Measurements from ENCODE around the gene FAM117A. TPM values are rescaled to one million over a fixed set of nuclear protein-coding genes. Genes with fewer than 3 reads are reported as not detected.

FAM117A gene
- total RNA-seq, 1 experiment from 2014 or later: 26.2 TPM

DNA sequence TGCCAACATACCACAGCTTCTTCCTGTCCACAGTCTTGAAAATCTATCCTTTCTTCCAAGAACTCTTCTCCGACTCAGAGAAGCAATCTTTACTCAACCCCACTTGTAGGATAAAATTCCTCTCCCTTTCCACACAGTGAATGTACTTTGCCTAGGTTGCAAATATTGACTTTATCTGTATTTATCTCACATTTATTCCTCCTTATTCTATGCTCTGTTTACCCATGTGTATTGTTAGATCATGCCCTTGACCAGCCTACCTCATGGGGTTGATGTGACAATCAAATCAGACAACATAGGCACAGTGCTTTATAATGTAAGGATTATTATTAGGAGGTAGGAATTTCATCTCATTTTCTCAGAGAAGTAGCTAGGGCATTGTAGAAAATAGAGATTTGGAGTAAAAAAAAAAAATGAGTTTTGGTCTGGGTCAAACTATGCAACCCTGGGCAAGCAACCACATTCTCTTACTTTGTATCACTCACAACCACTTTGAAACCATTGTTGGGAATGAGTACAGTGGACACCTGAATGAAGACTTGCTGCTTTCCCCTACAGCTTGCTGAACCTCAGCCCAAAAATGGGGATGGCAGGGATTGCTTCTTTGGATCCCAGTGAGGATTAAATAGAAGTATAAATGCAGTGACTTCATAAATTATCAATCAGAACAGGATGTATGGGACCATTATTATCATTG, 47.1 kb downstream of the FAM117A start:
- Mint-ChIP-seq H3K4me3 (no peak overlapping the region), H3K9me3 (no peaks in the 10 kb centered on the region), H3K27me3 (ENCODE audit: low read depth) (no peaks in the 10 kb centered on the region), H3K27ac (no peak overlapping the region), H3K4me1 (no peaks in the 10 kb centered on the region), H3K36me3 (peaks cover 54% of the 10 kb centered on the region)
- DNase-seq (ENCODE audit: low spot score): no peak
- ChIA-PET CTCF (interaction anchor here (1.0 to 1.1 kb wide), 3 partner anchors 9 to 149 kb away, joined by 3 read pairs; partner anchors contain the start of gene SLC35B1), POLR2A (no interaction called here)
- ATAC-seq: no peak
- no peak for TF ChIP-seq CREB1 (CRISPR knock-in tag; IDR thresholded peaks at IDR 0.05)
- no peak for TF ChIP-seq JUN (CRISPR knock-in tag; IDR thresholded peaks at IDR 0.05)
- TF ChIP-seq, protein P1, sequence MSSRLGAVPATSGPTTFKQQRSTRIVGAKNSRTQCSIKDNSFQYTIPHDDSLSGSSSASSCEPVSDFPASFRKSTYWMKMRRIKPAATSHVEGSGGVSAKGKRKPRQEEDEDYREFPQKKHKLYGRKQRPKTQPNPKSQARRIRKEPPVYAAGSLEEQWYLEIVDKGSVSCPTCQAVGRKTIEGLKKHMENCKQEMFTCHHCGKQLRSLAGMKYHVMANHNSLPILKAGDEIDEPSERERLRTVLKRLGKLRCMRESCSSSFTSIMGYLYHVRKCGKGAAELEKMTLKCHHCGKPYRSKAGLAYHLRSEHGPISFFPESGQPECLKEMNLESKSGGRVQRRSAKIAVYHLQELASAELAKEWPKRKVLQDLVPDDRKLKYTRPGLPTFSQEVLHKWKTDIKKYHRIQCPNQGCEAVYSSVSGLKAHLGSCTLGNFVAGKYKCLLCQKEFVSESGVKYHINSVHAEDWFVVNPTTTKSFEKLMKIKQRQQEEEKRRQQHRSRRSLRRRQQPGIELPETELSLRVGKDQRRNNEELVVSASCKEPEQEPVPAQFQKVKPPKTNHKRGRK (CRISPR knock-in tag; IDR thresholded peaks at IDR 0.05; ENCODE audit: borderline replicate concordance): no peak
- no peak for TF ChIP-seq NFYB (CRISPR knock-in tag; conservative IDR thresholded peaks at IDR 0.05; ENCODE audit: low read depth)
- no peak for TF ChIP-seq GTF2I (CRISPR knock-in tag; conservative IDR thresholded peaks at IDR 0.05)
- TF ChIP-seq ESRRA (CRISPR knock-in tag; IDR thresholded peaks at IDR 0.05; ENCODE audit: borderline replicate concordance): no peak
- TF ChIP-seq, protein P2, sequence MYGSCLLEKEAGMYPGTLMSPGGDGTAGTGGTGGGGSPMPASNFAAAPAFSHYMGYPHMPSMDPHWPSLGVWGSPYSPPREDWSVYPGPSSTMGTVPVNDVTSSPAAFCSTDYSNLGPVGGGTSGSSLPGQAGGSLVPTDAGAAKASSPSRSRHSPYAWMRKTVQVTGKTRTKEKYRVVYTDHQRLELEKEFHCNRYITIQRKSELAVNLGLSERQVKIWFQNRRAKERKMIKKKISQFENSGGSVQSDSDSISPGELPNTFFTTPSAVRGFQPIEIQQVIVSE (CRISPR knock-in tag; IDR thresholded peaks at IDR 0.05; ENCODE audit: borderline replicate concordance): no peak
- no peak for TF ChIP-seq NR3C1 (CRISPR knock-in tag; conservative IDR thresholded peaks at IDR 0.05; ENCODE audit: low read depth)
- no peak for TF ChIP-seq ETV6 (CRISPR knock-in tag; IDR thresholded peaks at IDR 0.05)

DNA sequence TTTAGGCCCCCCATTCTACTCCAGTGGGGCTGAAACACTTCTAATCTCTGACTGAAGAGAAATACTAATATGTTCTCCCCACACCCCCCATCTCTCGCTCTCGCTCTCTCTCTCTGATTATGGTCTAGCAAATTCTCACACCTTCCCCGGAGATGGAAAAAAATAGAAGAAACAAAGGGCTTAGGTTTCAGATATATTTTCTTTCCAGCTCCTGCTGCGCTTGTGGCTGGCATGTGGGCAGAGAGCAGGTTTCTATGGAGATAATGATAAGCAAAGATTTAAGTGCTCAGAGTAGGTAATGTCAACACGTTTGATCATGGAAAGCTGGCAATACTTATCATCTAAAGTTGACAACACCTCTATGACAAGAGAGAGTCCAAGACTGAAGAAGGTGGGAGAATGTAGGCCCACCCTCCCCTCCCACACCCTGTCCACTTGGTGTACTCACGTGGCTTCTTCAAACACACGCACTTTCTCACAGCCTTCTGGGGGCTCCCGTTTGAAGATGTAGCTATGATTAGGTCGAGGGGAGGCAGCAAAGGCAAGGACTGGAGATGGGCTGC, 48.1 kb downstream of the FAM117A start:
- Mint-ChIP-seq H3K4me1 (no peaks in the 10 kb centered on the region), H3K9me3 (no peaks in the 10 kb centered on the region), H3K27me3 (ENCODE audit: low read depth) (no peaks in the 10 kb centered on the region), H3K27ac (no peak overlapping the region), H3K36me3 (peaks cover 54% of the 10 kb centered on the region), H3K4me3 (no peak overlapping the region)
- ChIA-PET CTCF (interaction anchor here (1.0 kb wide), 2 partner anchors 145 to 148 kb away, joined by 3 read pairs; no protein-coding TSS in a partner anchor), POLR2A (no interaction called here)
- ATAC-seq: no peak
- TF ChIP-seq NR1H2 (CRISPR knock-in tag; IDR thresholded peaks at IDR 0.05) (no peak), CBFB (CRISPR knock-in tag; IDR thresholded peaks at IDR 0.05; ENCODE audit: low read depth) (no peak), ZNF219 (CRISPR knock-in tag; IDR thresholded peaks at IDR 0.05; ENCODE audit: borderline replicate concordance) (no peak), FOXP1 (CRISPR knock-in tag; IDR thresholded peaks at IDR 0.05; ENCODE audit: borderline replicate concordance) (no peak), TEAD1 (CRISPR knock-in tag; IDR thresholded peaks at IDR 0.05) (no peak), ZNF416 (CRISPR knock-in tag; IDR thresholded peaks at IDR 0.05) (no peak), NR2C2 (CRISPR knock-in tag; IDR thresholded peaks at IDR 0.05) (no peak), ZNF317 (CRISPR knock-in tag; IDR thresholded peaks at IDR 0.05; ENCODE audit: borderline replicate concordance, low read depth) (no peak), ZNF138 (CRISPR knock-in tag; conservative IDR thresholded peaks at IDR 0.05) (no peak), CREM (CRISPR knock-in tag; IDR thresholded peaks at IDR 0.05) (no peak), JUN (CRISPR knock-in tag; IDR thresholded peaks at IDR 0.05) (no peak), ZNF263 (CRISPR knock-in tag; IDR thresholded peaks at IDR 0.05; ENCODE audit: low read depth) (no peak), JAZF1 (CRISPR knock-in tag; IDR thresholded peaks at IDR 0.05) (no peak)
- TF ChIP-seq, protein P3, sequence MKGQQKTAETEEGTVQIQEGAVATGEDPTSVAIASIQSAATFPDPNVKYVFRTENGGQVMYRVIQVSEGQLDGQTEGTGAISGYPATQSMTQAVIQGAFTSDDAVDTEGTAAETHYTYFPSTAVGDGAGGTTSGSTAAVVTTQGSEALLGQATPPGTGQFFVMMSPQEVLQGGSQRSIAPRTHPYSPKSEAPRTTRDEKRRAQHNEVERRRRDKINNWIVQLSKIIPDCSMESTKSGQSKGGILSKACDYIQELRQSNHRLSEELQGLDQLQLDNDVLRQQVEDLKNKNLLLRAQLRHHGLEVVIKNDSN (CRISPR knock-in tag; IDR thresholded peaks at IDR 0.05): no peak
- TF ChIP-seq, protein P4, sequence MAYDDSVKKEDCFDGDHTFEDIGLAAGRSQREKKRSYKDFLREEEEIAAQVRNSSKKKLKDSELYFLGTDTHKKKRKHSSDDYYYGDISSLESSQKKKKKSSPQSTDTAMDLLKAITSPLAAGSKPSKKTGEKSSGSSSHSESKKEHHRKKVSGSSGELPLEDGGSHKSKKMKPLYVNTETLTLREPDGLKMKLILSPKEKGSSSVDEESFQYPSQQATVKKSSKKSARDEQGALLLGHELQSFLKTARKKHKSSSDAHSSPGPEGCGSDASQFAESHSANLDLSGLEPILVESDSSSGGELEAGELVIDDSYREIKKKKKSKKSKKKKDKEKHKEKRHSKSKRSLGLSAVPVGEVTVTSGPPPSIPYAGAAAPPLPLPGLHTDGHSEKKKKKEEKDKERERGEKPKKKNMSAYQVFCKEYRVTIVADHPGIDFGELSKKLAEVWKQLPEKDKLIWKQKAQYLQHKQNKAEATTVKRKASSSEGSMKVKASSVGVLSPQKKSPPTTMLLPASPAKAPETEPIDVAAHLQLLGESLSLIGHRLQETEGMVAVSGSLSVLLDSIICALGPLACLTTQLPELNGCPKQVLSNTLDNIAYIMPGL (CRISPR knock-in tag; IDR thresholded peaks at IDR 0.05): no peak
- DNase-seq (ENCODE audit: low spot score): no peak
